Endothelial cell of umbilical vein (primary cell): Measurements from ENCODE around the gene DGKB. TPM values are rescaled to one million over a fixed set of nuclear protein-coding genes. Genes with fewer than 3 reads are reported as not detected.

Experiments used
- BruUV-seq: library from RNA; stranded (reverse); fragments of 400-500 nt; replicated peaks from 2 replicates; lab custom pipeline; 2021; lab: Mats Ljungman, UMichigan
- CTCF ChIA-PET: fragments of 300-600, 350-600 bp; sonication (Branson Sonifier 250); formaldehyde crosslinking; loops from one replicate; lab custom pipeline; 2021; ENCODE audit warnings: antibody characterized with exemption, inconsistent platforms; lab: Charles Lee
- POLR2A ChIA-PET: fragments of 300-600, 350-600 bp; sonication (Branson Sonifier 250); formaldehyde crosslinking; loops from one replicate; lab custom pipeline; 2021; ENCODE audit warnings: antibody characterized with exemption, inconsistent platforms; lab: Charles Lee
- DNase-seq: peaks from one replicate; pipeline ENCODE4 v3.0.0-alpha.2; 2011; ENCODE audit warnings: low read depth, low spot score
- FAIRE-seq: peaks from 2 replicates; lab custom pipeline; 2011; peaks lifted over from hg19 to GRCh38; lab: Jason Lieb, UNC
- H2AFZ ChIP-seq: 2 replicates; pipeline ENCODE4 v1.6.0; 2012; ENCODE audit warnings: low read depth, low read length, control low read depth, inconsistent platforms
- H3K27ac ChIP-seq: 2 replicates; pipeline ENCODE4 v1.5.1; 2011; ENCODE audit warnings: low read depth, mild to moderate bottlenecking, control low read depth, low read length, moderate library complexity; ENCODE audit not compliant: insufficient read depth
- H3K27me3 ChIP-seq, 2 experiments: 2 replicates each; pipeline versions ENCODE4 v1.6.0 to v1.6.1; 2011; ENCODE audit warnings: low read length in 2 of 2, mixed read lengths in 1 of 2; ENCODE audit not compliant: control insufficient read depth in 2 of 2, insufficient read depth in 2 of 2
- H3K36me3 ChIP-seq, 2 experiments: 2 replicates in 1 of 2; 3 replicates in 1 of 2; pipeline ENCODE4 v1.5.1; 2011; ENCODE audit warnings: low read length in 2 of 2, mild to moderate bottlenecking in 1 of 2, moderate library complexity in 1 of 2; ENCODE audit not compliant: control insufficient read depth in 2 of 2, insufficient read depth in 2 of 2; ENCODE audit errors: extremely low read depth in 1 of 2
- H3K4me1 ChIP-seq: 3 replicates; pipeline ENCODE4 v1.5.1; 2011; ENCODE audit warnings: mild to moderate bottlenecking, low read length; ENCODE audit not compliant: control insufficient read depth, insufficient read depth; ENCODE audit errors: extremely low read depth
- H3K4me2 ChIP-seq: 2 replicates; pipeline ENCODE4 v1.6.1; 2011; ENCODE audit warnings: low read length, control low read depth, mixed read lengths; ENCODE audit not compliant: insufficient read depth
- H3K4me3 ChIP-seq, 3 experiments: fragments of 200-600 bp in 1 of 3; sonication (generic), shearing (Covaris generic) in 1 of 3; replicated peaks in 1 of 3; 2 replicates each; pipeline ENCODE4 v1.5.1; 2011 to 2016; ENCODE audit warnings: control low read depth in 3 of 3, low read length in 3 of 3, mild to moderate bottlenecking in 2 of 3, inconsistent platforms in 1 of 3, low read depth in 1 of 3, moderate library complexity in 1 of 3; ENCODE audit not compliant: insufficient read depth in 1 of 3
- H3K79me2 ChIP-seq: 2 replicates; pipeline ENCODE4 v1.6.0; 2012; ENCODE audit warnings: low read length, inconsistent platforms; ENCODE audit not compliant: control insufficient read depth, insufficient read depth
- H3K9ac ChIP-seq: replicated peaks from 2 replicates; pipeline ENCODE3; 2011; ENCODE audit warnings: low read length, control low read depth; ENCODE audit not compliant: insufficient read depth; ENCODE audit errors: extremely low read depth
- H3K9me1 ChIP-seq: replicated peaks from 3 replicates; pipeline ENCODE4 v1.6.0; 2011; ENCODE audit warnings: mild to moderate bottlenecking, low read length; ENCODE audit not compliant: control insufficient read depth, insufficient read depth; ENCODE audit errors: extremely low read depth
- H3K9me3 ChIP-seq: replicated peaks from 2 replicates; pipeline ENCODE4 v1.5.1; 2012; ENCODE audit warnings: low read length, inconsistent platforms; ENCODE audit not compliant: control insufficient read depth, insufficient read depth
- H4K20me1 ChIP-seq: replicated peaks from 2 replicates; pipeline ENCODE3; 2011; ENCODE audit warnings: mild to moderate bottlenecking, low read length; ENCODE audit not compliant: control insufficient read depth, insufficient read depth; ENCODE audit errors: extremely low read depth
- CTCF ChIP-seq, 2 donors: IDR thresholded peaks; 1 replicate in 1 of 2; 2 replicates in 1 of 2; pipeline ENCODE4 v1.5.1; 2011; ENCODE audit warnings: low read length in 2 of 2, mild to moderate bottlenecking in 2 of 2, moderate library complexity in 2 of 2, control low read depth in 1 of 2, inconsistent platforms in 1 of 2, low read depth in 1 of 2; ENCODE audit not compliant: insufficient read depth in 1 of 2; ENCODE audit errors: extremely low read depth in 1 of 2
- EZH2 ChIP-seq: IDR thresholded peaks from 2 replicates; pipeline ENCODE4 v1.6.1; 2012; ENCODE audit warnings: borderline replicate concordance, low read depth, mild to moderate bottlenecking, moderate library complexity, low read length, inconsistent platforms; ENCODE audit not compliant: severe bottlenecking
- FOS ChIP-seq: IDR thresholded peaks from 2 replicates; pipeline ENCODE4 v1.6.1; 2011; ENCODE audit warnings: mild to moderate bottlenecking, low read length, moderate library complexity, borderline replicate concordance; ENCODE audit not compliant: insufficient read depth
- GATA2 ChIP-seq: IDR thresholded peaks from 2 replicates; pipeline ENCODE4 v1.7.0; 2011; ENCODE audit warnings: low read depth, mild to moderate bottlenecking, moderate library complexity, mixed read lengths, low read length; ENCODE audit not compliant: insufficient read length, insufficient read depth
- JUN ChIP-seq: IDR thresholded peaks from 2 replicates; pipeline ENCODE4 v1.6.1; 2011; ENCODE audit warnings: borderline replicate concordance, low read depth; ENCODE audit not compliant: insufficient read length, insufficient read depth
- MAX ChIP-seq: IDR thresholded peaks from 2 replicates; pipeline ENCODE4 v1.6.1; 2011; ENCODE audit not compliant: insufficient read depth, insufficient read length
- POLR2A ChIP-seq: IDR thresholded peaks from 2 replicates; pipeline ENCODE4 v1.6.1; 2012; ENCODE audit warnings: low read depth, mild to moderate bottlenecking, control low read depth, low read length
- POLR2AphosphoS5 ChIP-seq: IDR thresholded peaks from 2 replicates; pipeline ENCODE4 v1.6.1; 2012; ENCODE audit warnings: low read depth, mild to moderate bottlenecking, control low read depth, low read length, moderate library complexity; ENCODE audit not compliant: insufficient read depth
- dilution Hi-C: fragments of 300-500 bp; cut with MboI; formaldehyde crosslinking; loops from one replicate; pipeline ENCODE4 v1.15.0; 2019; ENCODE audit warnings: low sequenced_read_pairs; ENCODE audit not compliant: extremely low pct_ligation_motif_present
- intact Hi-C: fragments of 100-400 bp; cut with micrococcal nuclease; formaldehyde crosslinking; loops from one replicate; pipeline ENCODE4 v1.10.0; 2022
- polyA plus RNA-seq, 4 experiments: library from polyadenylated mRNA; depleted of rRNA in 3 of 4; stranded (reverse) in 3 of 4; unstranded in 1 of 4; fragments of >200 nt; gene quantifications; 2 replicates each; pipeline versions ENCODE4 v1.2.1 to v1.2.3, GENCODE V29; 2011 to 2012; ENCODE audit warnings: missing spikeins in 1 of 4
- total RNA-seq: library from RNA; stranded (reverse); gene quantifications from 2 replicates; pipeline ENCODE4 v1.2.3, GENCODE V29; 2021

Gene DGKB
- total and polyA plus RNA-seq, 2 donors (not counting 3 experiments of a cell fraction or from before 2014, with no cell fraction given), result not detected

- DNase-seq, result no peak
- BruUV-seq, result no TSS peak
- dilution Hi-C loops, result no loop called here
- H3K4me3 ChIP-seq, result no peak overlapping the region
- H2AFZ ChIP-seq, result no peak overlapping the region
- no peaks in the 10 kb centered on the region for H4K20me1 ChIP-seq
- no peak overlapping the region for H3K9ac ChIP-seq
- H3K4me1 ChIP-seq, result no peaks in the 10 kb centered on the region
- H3K36me3 ChIP-seq, result no peaks in the 10 kb centered on the region
- no peak for TF ChIP-seq GATA2
- TF ChIP-seq MAX, result no peak
- no peak for TF ChIP-seq FOS
- no peak for TF ChIP-seq POLR2A
- TF ChIP-seq CTCF (IDR thresholded peaks at IDR 0.05; ENCODE audit: extremely low read depth in 1 of 2, insufficient read depth in 1 of 2, low read depth in 1 of 2, low read length in 2 of 2), result no peak
- TF ChIP-seq JUN, result no peak
- no peak for TF ChIP-seq POLR2AphosphoS5
- no peak for TF ChIP-seq EZH2
- no peak for FAIRE-seq
- no peaks in the 10 kb centered on the region for H3K27me3 ChIP-seq
- POLR2A ChIA-PET, result no interaction called here
- H3K9me1 ChIP-seq, result no peaks in the 10 kb centered on the region
- no peaks in the 10 kb centered on the region for H3K79me2 ChIP-seq
- CTCF ChIA-PET, result no interaction called here
- H3K9me3 ChIP-seq, result no peaks in the 10 kb centered on the region
- no peak overlapping the region for H3K4me2 ChIP-seq
- intact Hi-C loops, result no loop called here
- H3K27ac ChIP-seq, result no peak overlapping the region
Observed at GRCh38 chr7:14125998-14126397, 776.6 kb downstream of the DGKB start.
